Hindlimb muscle (tissue), 1 donor: Measurements from ENCODE around the gene WFDC5. TPM values are rescaled to one million over a fixed set of nuclear protein-coding genes. Genes with fewer than 3 reads are reported as not detected.

Source experiments
- DNase-seq: peaks from one replicate; pipeline ENCODE4 v3.0.0-alpha.2; 2013
- polyA plus RNA-seq: library from polyadenylated mRNA; unstranded; fragments of 120-200 nt; gene quantifications from one replicate; pipeline ENCODE4 v1.2.1, GENCODE V29; 2013; ENCODE audit not compliant: insufficient read length

The WFDC5 gene
- polyA plus RNA-seq, 1 donor = not detected

GRCh38 chr20:45113865-45114264 lies 1.1 kb downstream of the WFDC5 start:
- DNase-seq = no peak

- no peak for DNase-seq
These were observed 2.2 kb downstream of the WFDC5 start for GRCh38 chr20:45112754-45113153.

- no peak for DNase-seq
These were observed 3.0 kb downstream of the WFDC5 start for GRCh38 chr20:45111799-45112471.

GRCh38 chr20:45111285-45111684 lies 3.7 kb downstream of the WFDC5 start:
- DNase-seq = no peak

- no peak for DNase-seq
These were observed 4.7 kb downstream of the WFDC5 start for GRCh38 chr20:45110301-45110700.

- DNase-seq = no peak
These were observed 5.3 kb downstream of the WFDC5 start for GRCh38 chr20:45109634-45110033.

- DNase-seq = no peak
These were observed 9.7 kb downstream of the WFDC5 start for GRCh38 chr20:45105317-45105716.

- no peak for DNase-seq
These were observed 10.2 kb downstream of the WFDC5 start for GRCh38 chr20:45104786-45105185.

- no peak for DNase-seq
These were observed 11.9 kb downstream of the WFDC5 start for GRCh38 chr20:45103072-45103471.

GRCh38 chr20:45101333-45101850 lies 13.6 kb downstream of the WFDC5 start:
- DNase-seq = no peak

- no peak for DNase-seq
These were observed 14.3 kb downstream of the WFDC5 start, which contains the start of gene KCNS1 for GRCh38 chr20:45100563-45101245. Gene KCNS1, minus strand, starts transcription at chr20:45101127. Its CDS starts 1,891 bp downstream, at chr20:45099236.

- peak; percentile 22 for DNase-seq
These were observed 16.7 kb downstream of the WFDC5 start for GRCh38 chr20:45098103-45098773.

GRCh38 chr20:45097485-45098102 lies 17.4 kb downstream of the WFDC5 start:
- DNase-seq = no peak

- DNase-seq = no peak
These were observed 18.2 kb downstream of the WFDC5 start for GRCh38 chr20:45096781-45097180.

- peak; percentile 47 for DNase-seq
These were observed 19.2 kb downstream of the WFDC5 start for GRCh38 chr20:45095805-45096238.

- DNase-seq = no peak
These were observed 20.0 kb downstream of the WFDC5 start for GRCh38 chr20:45094864-45095574.

- no peak for DNase-seq
These were observed 20.8 kb downstream of the WFDC5 start for GRCh38 chr20:45094201-45094600.

- no peak for DNase-seq
These were observed 22.1 kb downstream of the WFDC5 start for GRCh38 chr20:45092898-45093297.

GRCh38 chr20:45091366-45091765 lies 23.6 kb downstream of the WFDC5 start:
- DNase-seq = no peak

GRCh38 chr20:45090481-45090880 lies 24.5 kb downstream of the WFDC5 start:
- DNase-seq = no peak

- DNase-seq = no peak
These were observed 26.7 kb downstream of the WFDC5 start for GRCh38 chr20:45088247-45088646.

GRCh38 chr20:45087814-45088213 lies 27.2 kb downstream of the WFDC5 start:
- no peak for DNase-seq
